ENCODE results near the gene PALM3.
A peak's percentile ranks its signal among the peaks of the same experiment; 100 is the strongest.

The PALM3 gene

GRCh38 chr19:14097532-14098151 is 35.8 kb upstream of the PALM3 start:
- H3K27me3 ChIP-seq (ENCODE audit: control insufficient read depth in 1 of 2, insufficient read depth in 2 of 2, low read length in 2 of 2): no peaks in the 10 kb centered on the region
- no peak overlapping the region for H3K4me3 ChIP-seq (ENCODE audit: low read depth in 1 of 2, low read length in 2 of 2)
- no peak overlapping the region for H3K9ac ChIP-seq (ENCODE audit: low read length)
- no peak overlapping the region for H3K27ac ChIP-seq (ENCODE audit: low read depth, low read length)
- peaks cover 6% of the 10 kb centered on the region for H3K9me3 ChIP-seq (ENCODE audit: low read length)
- peaks cover 38% of the 10 kb centered on the region for H3K36me3 ChIP-seq (ENCODE audit: insufficient read depth, low read length)
- no peaks in the 10 kb centered on the region for H3K4me1 ChIP-seq (ENCODE audit: insufficient read depth, low read length)

- Histone ChIP-seq H3K4me1 (ENCODE audit: insufficient read depth, low read length) (peaks cover 7% of the 10 kb centered on the region), H3K27me3 (ENCODE audit: control insufficient read depth in 1 of 2, insufficient read depth in 2 of 2, low read length in 2 of 2) (no peaks in the 10 kb centered on the region), H3K4me3 (ENCODE audit: low read depth in 1 of 2, low read length in 2 of 2) (no peak overlapping the region), H3K36me3 (ENCODE audit: insufficient read depth, low read length) (peaks cover 28% of the 10 kb centered on the region), H3K9ac (ENCODE audit: low read length) (no peak overlapping the region), H3K9me3 (ENCODE audit: low read length) (peaks cover 6% of the 10 kb centered on the region), H3K27ac (ENCODE audit: low read depth, low read length) (no peak overlapping the region)
Observed at GRCh38 chr19:14096272-14096992, 34.6 kb upstream of the PALM3 start.

GRCh38 chr19:14094854-14095253 is 33.0 kb upstream of the PALM3 start:
- H3K36me3 ChIP-seq (ENCODE audit: insufficient read depth, low read length): peaks cover 19% of the 10 kb centered on the region

GRCh38 chr19:14093117-14093823 is 31.4 kb upstream of the PALM3 start:
- Histone ChIP-seq H3K36me3 (ENCODE audit: insufficient read depth, low read length) (peaks cover 29% of the 10 kb centered on the region), H3K9ac (ENCODE audit: low read length) (no peak overlapping the region), H3K4me1 (ENCODE audit: insufficient read depth, low read length) (peaks cover 14% of the 10 kb centered on the region), H3K4me3 (ENCODE audit: low read depth in 1 of 2, low read length in 2 of 2) (no peak overlapping the region), H3K9me3 (ENCODE audit: low read length) (peaks cover 6% of the 10 kb centered on the region), H3K27ac (ENCODE audit: low read depth, low read length) (no peak overlapping the region), H3K27me3 (ENCODE audit: control insufficient read depth in 1 of 2, insufficient read depth in 2 of 2, low read length in 2 of 2) (no peaks in the 10 kb centered on the region)

More at GRCh38 chr19:14094854-14095253, 33.0 kb upstream of the PALM3 start:
- no peak overlapping the region for H3K9ac ChIP-seq (ENCODE audit: low read length)
- H3K27ac ChIP-seq (ENCODE audit: low read depth, low read length): no peak overlapping the region
- no peaks in the 10 kb centered on the region for H3K27me3 ChIP-seq (ENCODE audit: control insufficient read depth in 1 of 2, insufficient read depth in 2 of 2, low read length in 2 of 2)
- H3K9me3 ChIP-seq (ENCODE audit: low read length): peaks cover 6% of the 10 kb centered on the region
- no peak overlapping the region for H3K4me3 ChIP-seq (ENCODE audit: low read depth in 1 of 2, low read length in 2 of 2)
- peaks cover 7% of the 10 kb centered on the region for H3K4me1 ChIP-seq (ENCODE audit: insufficient read depth, low read length)

GRCh38 chr19:14091813-14092462 is 30.1 kb upstream of the PALM3 start:
- H3K4me3 ChIP-seq (ENCODE audit: low read depth in 1 of 2, low read length in 2 of 2): peak overlapping the region; percentile 60 to 87
- H3K4me1 ChIP-seq (ENCODE audit: insufficient read depth, low read length): peaks cover 14% of the 10 kb centered on the region
- H3K9ac ChIP-seq (ENCODE audit: low read length): no peak overlapping the region
- peaks cover 6% of the 10 kb centered on the region for H3K9me3 ChIP-seq (ENCODE audit: low read length)
- peaks cover 21% of the 10 kb centered on the region for H3K36me3 ChIP-seq (ENCODE audit: insufficient read depth, low read length)
- peak overlapping the region; percentile 92 for H3K27ac ChIP-seq (ENCODE audit: low read depth, low read length)
- no peaks in the 10 kb centered on the region for H3K27me3 ChIP-seq (ENCODE audit: control insufficient read depth in 1 of 2, insufficient read depth in 2 of 2, low read length in 2 of 2)

GRCh38 chr19:14091081-14091812 is 29.4 kb upstream of the PALM3 start:
- Histone ChIP-seq H3K9me3 (ENCODE audit: low read length) (peaks cover 6% of the 10 kb centered on the region), H3K4me1 (ENCODE audit: insufficient read depth, low read length) (peaks cover 14% of the 10 kb centered on the region), H3K27ac (ENCODE audit: low read depth, low read length) (peak overlapping the region; percentile 92), H3K27me3 (ENCODE audit: control insufficient read depth in 1 of 2, insufficient read depth in 2 of 2, low read length in 2 of 2) (no peaks in the 10 kb centered on the region), H3K9ac (ENCODE audit: low read length) (no peak overlapping the region), H3K36me3 (ENCODE audit: insufficient read depth, low read length) (peaks cover 14% of the 10 kb centered on the region), H3K4me3 (ENCODE audit: low read depth in 1 of 2, low read length in 2 of 2) (peak overlapping the region; percentile 60 to 87)

- H3K4me1 ChIP-seq (ENCODE audit: insufficient read depth, low read length): peaks cover 14% of the 10 kb centered on the region
- H3K27me3 ChIP-seq (ENCODE audit: control insufficient read depth in 1 of 2, insufficient read depth in 2 of 2, low read length in 2 of 2): no peaks in the 10 kb centered on the region
- H3K9me3 ChIP-seq (ENCODE audit: low read length): peaks cover 6% of the 10 kb centered on the region
- H3K36me3 ChIP-seq (ENCODE audit: insufficient read depth, low read length): peaks cover 14% of the 10 kb centered on the region
- H3K4me3 ChIP-seq (ENCODE audit: low read depth in 1 of 2, low read length in 2 of 2): peak within 1 kb of the TSS; percentile 60 to 87
- peak within 1 kb of the TSS; percentile 92 for H3K27ac ChIP-seq (ENCODE audit: low read depth, low read length)
- H3K9ac ChIP-seq (ENCODE audit: low read length): no peak within 1 kb of the TSS
Observed at GRCh38 chr19:14090509-14091080, 28.7 kb upstream of the PALM3 start, which contains the start of gene SAMD1. Gene SAMD1, minus strand, starts transcription at chr19:14090751.

GRCh38 chr19:14089662-14090508 is 28.0 kb upstream of the PALM3 start:
- peaks cover 14% of the 10 kb centered on the region for H3K36me3 ChIP-seq (ENCODE audit: insufficient read depth, low read length)
- no peak overlapping the region for H3K9ac ChIP-seq (ENCODE audit: low read length)
- H3K9me3 ChIP-seq (ENCODE audit: low read length): peaks cover 6% of the 10 kb centered on the region
- H3K27me3 ChIP-seq (ENCODE audit: control insufficient read depth in 1 of 2, insufficient read depth in 2 of 2, low read length in 2 of 2): no peaks in the 10 kb centered on the region
- H3K27ac ChIP-seq (ENCODE audit: low read depth, low read length): peak overlapping the region; percentile 58
- peak overlapping the region; percentile 42 to 52 for H3K4me3 ChIP-seq (ENCODE audit: low read depth in 1 of 2, low read length in 2 of 2)
- peaks cover 14% of the 10 kb centered on the region for H3K4me1 ChIP-seq (ENCODE audit: insufficient read depth, low read length)

GRCh38 chr19:14089412-14089661 is 27.5 kb upstream of the PALM3 start:
- Histone ChIP-seq H3K4me1 (ENCODE audit: insufficient read depth, low read length) (peaks cover 14% of the 10 kb centered on the region), H3K27ac (ENCODE audit: low read depth, low read length) (no peak overlapping the region), H3K4me3 (ENCODE audit: low read depth in 1 of 2, low read length in 2 of 2) (peak overlapping the region; percentile 32 to 52), H3K36me3 (ENCODE audit: insufficient read depth, low read length) (peaks cover 14% of the 10 kb centered on the region), H3K9ac (ENCODE audit: low read length) (no peak overlapping the region), H3K27me3 (ENCODE audit: control insufficient read depth in 1 of 2, insufficient read depth in 2 of 2, low read length in 2 of 2) (no peaks in the 10 kb centered on the region), H3K9me3 (ENCODE audit: low read length) (peaks cover 6% of the 10 kb centered on the region)

Data from muscle layer of colon (tissue), 2 donors.